GM06990 (cell line): ENCODE results near the gene CUX1.

Experiments
- DNase-seq: peaks from one replicate; pipeline ENCODE4 v3.0.0-alpha.2; 2011; ENCODE audit not compliant: insufficient read length; ENCODE audit errors: extremely low read depth
- H3K27me3 ChIP-seq: replicated peaks from 2 replicates; pipeline ENCODE4 v1.6.0; 2011; ENCODE audit warnings: low read length; ENCODE audit not compliant: control insufficient read depth, insufficient read depth
- H3K36me3 ChIP-seq: 2 replicates; pipeline ENCODE4 v1.5.1; 2011; ENCODE audit warnings: low read length; ENCODE audit not compliant: control insufficient read depth, insufficient read depth
- H3K4me3 ChIP-seq: replicated peaks from 2 replicates; pipeline ENCODE4 v1.5.1; 2011; ENCODE audit warnings: low read depth, mild to moderate bottlenecking, control low read depth, low read length
- CTCF ChIP-seq: IDR thresholded peaks from 2 replicates; pipeline ENCODE4 v1.5.1; 2011; ENCODE audit warnings: low read length, control low read depth, mild to moderate bottlenecking, inconsistent platforms; ENCODE audit not compliant: insufficient read depth, poor library complexity, severe bottlenecking

Gene CUX1

DNA sequence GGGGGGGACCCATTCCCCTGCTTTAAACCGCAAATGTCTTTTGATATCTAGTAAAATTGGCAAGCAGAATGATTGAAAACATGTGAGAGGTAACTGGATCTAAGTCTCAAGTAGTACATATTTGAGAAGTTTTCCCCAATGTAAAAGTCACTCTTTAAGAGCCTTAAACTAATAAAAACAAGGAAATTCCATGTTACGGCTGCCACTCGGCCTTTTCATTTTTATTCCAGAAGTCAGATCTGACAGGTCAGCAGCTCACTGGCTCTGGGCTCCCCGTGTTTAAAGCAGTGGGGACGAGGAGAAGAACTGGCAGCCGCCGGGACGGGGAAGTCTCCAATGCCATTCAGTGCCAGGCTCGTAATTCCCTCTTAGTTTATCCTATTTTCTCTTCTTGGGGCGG, 80.7 kb downstream of the CUX1 start:
- Histone ChIP-seq H3K4me3 (no peak overlapping the region), H3K36me3 (no peaks in the 10 kb centered on the region)
- no peak for TF ChIP-seq CTCF

GRCh38 chr7:101899616-101900015, 82.2 kb downstream of the CUX1 start:
- no peak for TF ChIP-seq CTCF
- H3K4me3 ChIP-seq = no peak overlapping the region
- no peak for DNase-seq

More for the DNA sequence above, 80.7 kb downstream of the CUX1 start:
- DNase-seq = no peak
- no peaks in the 10 kb centered on the region for H3K27me3 ChIP-seq

GRCh38 chr7:101900103-101900502, 82.7 kb downstream of the CUX1 start:
- Histone ChIP-seq H3K27me3 (no peaks in the 10 kb centered on the region), H3K36me3 (no peaks in the 10 kb centered on the region), H3K4me3 (no peak overlapping the region)
- TF ChIP-seq CTCF = no peak
- DNase-seq = no peak

More at GRCh38 chr7:101899616-101900015, 82.2 kb downstream of the CUX1 start:
- Histone ChIP-seq H3K36me3 (no peaks in the 10 kb centered on the region), H3K27me3 (no peaks in the 10 kb centered on the region)

- DNase-seq = no peak
- Histone ChIP-seq H3K27me3 (no peaks in the 10 kb centered on the region), H3K36me3 (no peaks in the 10 kb centered on the region), H3K4me3 (no peak overlapping the region)
- TF ChIP-seq CTCF = no peak
Observed at GRCh38 chr7:101901661-101902491, 84.5 kb downstream of the CUX1 start.

- no peak for DNase-seq
- TF ChIP-seq CTCF = no peak
- no peaks in the 10 kb centered on the region for H3K36me3 ChIP-seq
- H3K4me3 ChIP-seq = no peak overlapping the region
- no peaks in the 10 kb centered on the region for H3K27me3 ChIP-seq
Observed at GRCh38 chr7:101902680-101903514, 85.5 kb downstream of the CUX1 start.
